CD4-positive, alpha-beta T cell treated with Interleukin-6 at 100 ng/mL for 8 hours (primary cell): Measurements from ENCODE around the gene TSHZ3.

Source experiments
- DNase-seq: peaks from one replicate; pipeline ENCODE4 v3.0.0-alpha.2; 2020; ENCODE audit warnings: mixed read lengths, low spot score

TSHZ3 gene

DNA sequence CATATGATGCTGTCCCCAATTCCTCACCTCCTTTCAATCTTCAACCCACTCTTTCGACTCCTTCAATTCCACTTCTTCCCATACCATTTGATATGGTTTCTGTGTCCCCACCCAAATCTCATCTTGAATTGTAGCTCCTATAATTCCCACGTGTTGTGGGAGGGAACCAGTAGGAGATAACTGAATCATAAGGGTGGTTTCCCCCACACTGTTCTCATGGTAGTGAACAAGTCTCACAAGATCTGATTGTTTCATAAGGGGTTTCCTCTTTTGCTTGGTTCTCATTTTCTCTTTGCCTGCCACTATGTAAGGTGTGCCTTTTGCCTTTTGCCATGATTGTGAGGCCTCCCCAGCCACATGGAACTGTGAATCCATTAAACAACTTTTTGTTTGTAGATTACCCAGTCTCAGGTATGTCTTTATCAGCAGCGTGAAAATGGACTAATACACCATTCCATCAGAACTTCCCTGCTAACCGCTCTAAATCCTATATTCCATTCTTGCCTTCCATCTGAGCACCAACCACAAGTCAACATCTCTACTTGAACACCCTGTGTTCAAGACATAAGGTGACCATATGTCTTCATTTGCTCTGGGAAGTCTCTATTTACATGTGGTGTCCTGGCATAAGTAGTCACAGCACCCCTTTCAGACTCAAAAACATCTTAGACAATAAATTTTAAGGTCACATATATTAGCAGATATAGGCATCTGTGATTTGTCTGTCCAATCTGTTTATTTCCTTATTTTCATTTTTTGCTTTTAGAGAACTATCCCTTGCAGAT is 122.9 kb downstream of the TSHZ3 start:
- no peak for DNase-seq
